AG04449 (cell line): ENCODE results near the gene GREB1L.

Source experiments
- CTCF ChIA-PET: fragments of 350-600 bp; formaldehyde crosslinking; extraction: SDS; loops from one replicate; lab custom pipeline; 2021; ENCODE audit warnings: antibody characterized with exemption; lab: Yijun Ruan, JAX
- POLR2A ChIA-PET: fragments of 400-600, 350-600 bp; formaldehyde crosslinking; extraction: SDS; loops from one replicate; lab custom pipeline; 2020; ENCODE audit warnings: antibody characterized with exemption, inconsistent platforms; lab: Yijun Ruan, JAX
- DNase-seq: peaks from one replicate; pipeline ENCODE4 v3.0.0-alpha.2; 2010; ENCODE audit warnings: low read depth, low spot score
- H3K4me3 ChIP-seq: 2 replicates; pipeline ENCODE4 v1.5.1; 2011; ENCODE audit warnings: low read depth, mild to moderate bottlenecking, control low read depth, low read length
- TF ChIP-seq, protein P1 (sequence below): IDR thresholded peaks from one replicate; pipeline ENCODE4 v1.5.1; 2011; ENCODE audit warnings: mild to moderate bottlenecking, moderate library complexity, low read length, control low read depth, inconsistent platforms; ENCODE audit not compliant: insufficient read depth; ENCODE audit errors: missing control alignments

GREB1L gene

GRCh38 chr18:21456428-21457178, 214.6 kb downstream of the GREB1L start:
- H3K4me3 ChIP-seq, result no peak overlapping the region
- TF ChIP-seq, protein P1, sequence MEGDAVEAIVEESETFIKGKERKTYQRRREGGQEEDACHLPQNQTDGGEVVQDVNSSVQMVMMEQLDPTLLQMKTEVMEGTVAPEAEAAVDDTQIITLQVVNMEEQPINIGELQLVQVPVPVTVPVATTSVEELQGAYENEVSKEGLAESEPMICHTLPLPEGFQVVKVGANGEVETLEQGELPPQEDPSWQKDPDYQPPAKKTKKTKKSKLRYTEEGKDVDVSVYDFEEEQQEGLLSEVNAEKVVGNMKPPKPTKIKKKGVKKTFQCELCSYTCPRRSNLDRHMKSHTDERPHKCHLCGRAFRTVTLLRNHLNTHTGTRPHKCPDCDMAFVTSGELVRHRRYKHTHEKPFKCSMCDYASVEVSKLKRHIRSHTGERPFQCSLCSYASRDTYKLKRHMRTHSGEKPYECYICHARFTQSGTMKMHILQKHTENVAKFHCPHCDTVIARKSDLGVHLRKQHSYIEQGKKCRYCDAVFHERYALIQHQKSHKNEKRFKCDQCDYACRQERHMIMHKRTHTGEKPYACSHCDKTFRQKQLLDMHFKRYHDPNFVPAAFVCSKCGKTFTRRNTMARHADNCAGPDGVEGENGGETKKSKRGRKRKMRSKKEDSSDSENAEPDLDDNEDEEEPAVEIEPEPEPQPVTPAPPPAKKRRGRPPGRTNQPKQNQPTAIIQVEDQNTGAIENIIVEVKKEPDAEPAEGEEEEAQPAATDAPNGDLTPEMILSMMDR, result no peak
- DNase-seq, result no peak
- ChIA-PET POLR2A (no interaction called here), CTCF (interaction anchor here (1.0 to 2.0 kb wide), 3 partner anchors 10 to 262 kb away, joined by 3 to 9 read pairs (median 6); partner anchors contain the start of gene ESCO1)

- POLR2A ChIA-PET, result no interaction called here
- no peak for DNase-seq
- TF ChIP-seq, protein P1, result no peak
- no peak overlapping the region for H3K4me3 ChIP-seq
- CTCF ChIA-PET, result interaction anchor here (1.0 to 2.0 kb wide), 2 partner anchors 144 to 263 kb away, joined by 3 to 9 read pairs; partner anchors contain the start of gene ESCO1
Observed at GRCh38 chr18:21457179-21457535, 215.1 kb downstream of the GREB1L start.

- ChIA-PET POLR2A (no interaction called here), CTCF (no interaction called here)
- TF ChIP-seq, protein P1, result no peak
- DNase-seq, result no peak
- H3K4me3 ChIP-seq, result no peak overlapping the region
Observed at GRCh38 chr18:21458310-21458709, 216.3 kb downstream of the GREB1L start.

DNA sequence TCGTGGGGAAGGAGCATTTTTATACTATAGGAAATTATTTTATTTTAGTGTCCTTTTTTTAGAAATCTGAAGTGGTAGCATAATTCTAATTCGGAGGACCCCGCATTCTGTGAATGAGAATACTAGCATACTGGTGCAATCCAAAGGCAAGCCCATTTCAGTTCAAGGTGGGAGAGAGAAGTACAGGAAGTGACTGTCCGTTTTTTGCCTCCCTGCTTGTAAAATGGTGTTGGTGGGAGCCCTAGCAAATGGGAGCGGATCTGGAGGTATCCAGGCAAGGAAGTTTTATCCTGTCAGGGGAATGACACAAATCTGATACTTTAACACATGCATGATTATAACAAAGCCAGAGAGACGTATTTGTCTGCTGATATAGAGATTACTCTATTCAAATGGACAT, 216.8 kb downstream of the GREB1L start:
- no peak for DNase-seq
- TF ChIP-seq, protein P1, result no peak
- ChIA-PET CTCF (no interaction called here), POLR2A (no interaction called here)
- H3K4me3 ChIP-seq, result no peak overlapping the region

DNA sequence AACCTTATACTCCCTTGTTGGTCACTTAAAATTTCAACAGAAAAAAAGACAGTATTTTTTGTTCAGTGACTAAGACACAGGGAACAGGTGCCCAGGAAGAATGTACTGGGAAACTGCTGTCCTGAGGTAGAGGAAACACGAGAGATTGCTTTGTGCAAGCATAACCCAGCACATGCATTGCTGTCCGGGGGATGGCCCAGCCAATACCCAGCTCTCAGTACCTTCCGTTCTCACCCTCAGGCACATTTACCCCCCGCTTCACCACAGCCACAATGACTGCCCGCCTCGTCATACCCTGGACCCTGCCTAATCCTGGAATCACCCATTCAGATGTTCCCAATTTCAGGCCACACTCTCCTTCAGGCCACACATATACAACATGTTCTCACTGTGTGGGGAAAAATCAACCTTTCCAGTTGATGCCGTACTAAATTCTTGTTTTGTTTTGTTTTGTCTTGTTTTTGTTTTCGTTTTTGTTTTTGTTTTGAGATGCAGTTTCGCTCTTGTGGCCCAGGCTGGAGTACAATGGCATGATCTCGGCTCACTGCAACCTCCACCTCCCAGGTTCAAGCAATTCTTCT, 217.8 kb downstream of the GREB1L start:
- no peak for DNase-seq
- no peak overlapping the region for H3K4me3 ChIP-seq
- ChIA-PET POLR2A (no interaction called here), CTCF (interaction anchor here (1.0 kb wide), 1 partner anchor 15 kb away, joined by 3 read pairs; no protein-coding TSS in a partner anchor)
- TF ChIP-seq, protein P1, result no peak

DNA sequence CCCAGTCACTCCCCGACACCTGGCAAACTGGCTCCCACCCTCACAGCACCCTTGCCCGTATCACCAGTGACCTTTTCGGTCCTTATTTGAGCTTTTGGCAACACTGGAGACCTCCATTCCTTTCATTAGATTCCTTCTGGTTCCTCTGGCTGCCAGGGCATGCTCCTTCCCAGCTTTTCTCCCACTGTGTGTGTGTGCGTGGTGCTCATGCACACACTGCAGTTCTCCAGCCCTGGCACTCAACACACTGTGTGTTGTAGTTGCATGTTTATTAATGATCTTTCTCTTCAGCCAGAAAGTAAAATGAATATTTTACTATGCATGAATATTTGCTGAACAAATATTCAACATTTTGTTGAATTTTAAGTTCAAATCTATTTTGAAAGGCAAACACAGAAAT, 219.4 kb downstream of the GREB1L start:
- CTCF ChIA-PET, result no interaction called here

More for the DNA sequence above, 219.4 kb downstream of the GREB1L start:
- H3K4me3 ChIP-seq, result no peak overlapping the region
- TF ChIP-seq, protein P1, result no peak
- POLR2A ChIA-PET, result no interaction called here
- no peak for DNase-seq
